Nucleus accumbens (tissue), 56 donors: ENCODE results near the gene CELSR3.

Source experiments
- DNase-seq, 56 donors: peaks; one replicate each; lab custom pipeline; 2025; lab: John Stamatoyannopoulos, UW

Gene CELSR3

DNA sequence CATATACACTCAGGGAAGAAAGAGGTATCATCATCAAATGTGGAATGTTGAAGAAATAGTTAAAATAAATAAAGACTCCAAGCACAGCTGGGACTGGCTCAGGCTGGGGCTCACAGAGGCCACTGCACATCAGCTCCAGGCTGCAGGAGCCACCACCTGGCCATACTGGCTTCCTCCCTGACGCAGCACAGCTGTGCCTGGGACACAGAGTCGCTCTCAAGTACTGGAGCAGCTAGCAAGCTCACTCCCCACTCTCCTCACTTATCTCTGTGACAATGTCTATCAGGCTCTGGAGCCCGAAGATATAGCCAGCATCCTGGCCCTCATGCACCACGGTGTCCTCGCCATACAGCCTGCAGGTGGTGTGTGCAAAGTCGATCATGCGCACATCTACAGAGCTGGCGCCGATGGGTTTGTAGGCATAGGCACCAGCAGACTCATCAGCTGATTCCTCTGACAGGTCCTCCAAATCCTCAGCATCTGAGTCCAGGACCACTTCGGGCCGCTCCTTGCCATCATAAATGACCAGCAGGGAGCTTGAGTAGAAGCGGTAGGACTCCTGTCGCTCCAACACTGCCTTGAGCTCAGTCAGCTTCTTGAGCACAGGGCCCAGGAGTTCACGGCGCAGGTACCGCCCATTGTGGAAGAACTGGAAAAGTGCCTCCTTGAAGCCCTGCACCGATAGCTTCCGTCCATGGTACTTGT, 25.5 kb upstream of the CELSR3 start:
- no peak for DNase-seq

DNA sequence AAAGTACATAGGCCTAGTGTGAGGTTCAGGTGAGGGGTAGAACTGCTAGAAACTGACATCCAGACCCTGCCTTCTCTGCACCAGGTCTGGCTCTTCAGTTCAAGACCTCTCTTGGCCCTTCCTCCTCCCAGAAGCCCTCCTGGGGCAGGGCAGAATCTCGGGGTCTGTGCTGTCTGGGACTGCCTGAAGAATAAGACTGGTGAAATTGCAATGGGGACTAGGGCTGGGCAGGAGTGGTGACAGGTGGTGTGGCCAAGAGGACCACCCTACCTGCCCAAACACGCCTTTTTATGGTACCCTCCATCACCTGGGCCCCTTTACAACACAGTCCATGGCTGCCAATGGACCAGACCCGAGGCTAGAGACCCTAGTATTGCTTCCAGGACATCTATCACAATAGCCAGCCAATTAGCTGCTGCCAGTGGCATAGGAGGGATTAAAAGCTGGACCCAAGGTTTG, 24.6 kb upstream of the CELSR3 start:
- no peak for DNase-seq

DNA sequence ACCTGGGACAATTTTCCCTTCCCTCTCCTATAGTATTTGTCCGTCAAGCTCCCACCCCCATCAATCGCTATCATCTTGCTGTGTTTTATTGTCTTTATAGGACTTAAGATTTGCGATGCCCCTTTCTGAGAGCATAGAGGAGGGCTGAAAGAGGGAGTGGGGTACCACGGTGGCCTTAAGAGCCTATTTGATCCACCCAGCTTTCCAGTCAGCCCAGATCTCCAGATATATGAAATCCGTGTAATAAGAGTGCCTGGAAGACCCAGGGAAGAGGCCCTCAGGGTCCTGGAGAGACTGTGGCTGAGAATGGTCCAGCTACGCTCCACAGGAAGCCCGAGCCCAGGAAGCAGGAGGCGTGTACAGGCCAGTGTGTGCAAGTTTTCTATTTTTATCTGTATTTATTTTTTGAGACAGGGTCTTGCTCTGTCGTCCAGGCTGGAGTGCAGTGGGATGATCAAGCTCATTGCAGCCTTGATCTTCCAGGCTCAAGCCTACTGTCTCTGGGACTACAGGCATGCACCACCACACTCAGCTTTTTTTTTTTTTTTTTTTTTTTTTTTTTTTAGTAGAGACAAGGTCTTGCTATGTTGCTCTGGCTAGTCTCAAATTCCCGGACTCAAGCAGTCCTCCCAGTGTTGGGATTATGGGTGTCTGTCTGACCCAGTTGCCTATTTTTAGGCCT, 24.0 kb upstream of the CELSR3 start:
- no peak for DNase-seq

DNA sequence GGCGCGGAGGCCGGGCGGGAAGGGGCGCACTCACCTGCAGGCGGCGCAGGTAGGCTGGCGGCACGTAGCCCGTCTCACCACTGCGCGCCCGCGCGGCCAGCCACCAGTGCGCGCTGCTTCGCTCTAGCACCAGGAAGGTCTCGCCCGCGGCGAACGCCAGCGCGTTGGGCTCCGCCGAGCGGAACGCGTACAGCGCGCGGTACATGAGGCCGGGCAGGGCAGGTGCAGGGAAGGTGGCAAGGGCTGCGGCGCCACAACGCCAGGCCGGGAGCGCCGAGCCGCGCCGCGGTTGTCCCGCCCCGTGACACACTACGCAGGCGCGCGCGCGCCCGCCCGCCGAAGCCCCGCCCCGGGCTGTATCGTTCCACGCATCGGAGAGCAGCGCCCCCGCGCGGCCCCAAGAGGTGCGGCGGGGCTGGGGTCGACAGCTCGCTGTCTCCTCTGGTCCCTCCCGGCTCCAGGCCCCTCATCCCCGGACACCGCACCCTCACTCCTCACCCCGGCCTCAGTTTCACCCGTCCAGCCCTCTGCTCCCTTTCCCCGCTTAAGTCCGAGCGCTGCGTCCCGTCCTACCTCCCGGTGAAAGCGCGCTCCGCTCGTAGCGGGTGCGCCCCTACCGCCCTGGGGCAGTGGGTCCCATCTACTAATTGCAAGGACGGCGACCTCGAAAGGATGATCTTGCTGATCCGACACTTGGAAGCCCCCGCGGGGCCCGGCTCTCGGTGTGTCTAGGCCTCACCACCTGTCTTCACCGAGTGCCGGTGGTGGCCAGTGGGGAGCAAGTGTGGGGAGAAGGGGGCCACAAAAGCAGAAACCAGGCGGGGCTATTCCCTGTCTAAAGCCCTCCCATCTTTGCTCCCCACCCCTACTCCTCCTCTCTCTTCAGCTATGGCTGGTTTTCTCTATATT, 23.2 kb upstream of the CELSR3 start, which contains the start of gene NCKIPSD:
Gene NCKIPSD (minus strand): TSS at position 313 of the 909 bp plus-strand sequence. CDS start 108 bp downstream, at position 205.
- DNase-seq = peak in 53 of 56 donors; percentile 39 to 92 (median 75)

DNA sequence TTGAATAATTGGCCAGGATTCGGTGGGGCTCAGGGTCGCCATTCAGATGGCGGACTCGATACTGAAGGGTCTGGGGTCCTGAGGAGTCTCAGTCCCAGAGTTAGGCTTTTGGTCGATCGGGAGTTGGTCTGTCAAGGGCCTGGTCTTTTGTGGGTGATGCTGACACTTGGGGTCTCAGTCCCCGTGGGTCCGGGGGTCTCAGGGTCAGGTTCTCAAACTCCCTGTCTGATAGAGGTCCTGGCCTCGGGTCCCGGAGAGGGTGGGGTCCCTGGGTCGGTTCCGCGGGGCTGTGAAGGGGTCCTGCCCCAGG, 22.6 kb upstream of the CELSR3 start:
- no peak for DNase-seq

DNA sequence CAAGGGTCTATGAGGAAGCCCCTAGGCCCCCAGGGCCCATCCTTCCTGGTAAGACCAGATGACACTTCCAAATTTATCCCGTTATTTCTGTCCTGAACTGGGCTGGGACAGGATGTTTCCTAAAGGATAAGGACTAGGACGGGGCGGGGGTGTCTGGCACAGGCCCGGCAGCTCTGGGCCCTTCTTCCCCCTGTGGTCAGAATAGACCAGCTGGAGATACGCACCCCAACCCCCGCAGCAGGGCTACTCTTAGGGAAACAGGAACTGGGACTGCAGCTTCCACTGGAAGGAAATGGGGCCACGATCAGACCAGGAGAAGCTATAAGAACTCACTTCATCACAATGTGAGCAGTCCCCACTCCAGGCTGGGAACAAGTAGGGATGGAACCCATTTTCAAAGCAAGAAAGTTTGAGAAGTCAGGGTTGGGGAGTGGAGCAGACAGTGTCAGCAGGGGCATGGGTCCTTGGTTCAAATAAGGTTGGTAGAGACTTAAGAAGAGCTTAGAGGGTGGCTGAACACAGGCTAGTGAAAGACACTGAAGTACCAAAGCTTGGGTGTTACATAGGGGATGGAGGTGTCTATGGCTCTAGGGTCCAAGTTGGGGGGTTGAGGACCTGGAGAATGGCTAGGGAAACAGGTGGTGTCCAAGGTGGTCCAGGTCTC, 21.9 kb upstream of the CELSR3 start:
- DNase-seq = peak in 5 of 56 donors; percentile 6 to 33 (median 17)

DNA sequence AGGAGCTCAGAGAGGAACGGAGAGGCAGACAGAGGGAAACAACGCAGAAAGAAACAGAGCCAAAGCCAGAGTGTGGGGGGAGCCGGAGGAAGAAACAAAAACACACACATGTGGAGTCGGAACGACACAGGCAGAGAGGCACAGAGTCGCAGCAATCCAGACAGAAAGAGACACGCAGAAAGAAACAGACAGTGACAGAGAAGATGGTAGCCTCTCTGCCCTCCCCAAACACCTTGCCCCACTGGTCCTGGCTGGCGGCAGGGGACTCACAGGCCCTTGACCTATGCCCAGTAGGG, 21.3 kb upstream of the CELSR3 start:
- peak in 1 of 56 donors; percentile 12 for DNase-seq

DNA sequence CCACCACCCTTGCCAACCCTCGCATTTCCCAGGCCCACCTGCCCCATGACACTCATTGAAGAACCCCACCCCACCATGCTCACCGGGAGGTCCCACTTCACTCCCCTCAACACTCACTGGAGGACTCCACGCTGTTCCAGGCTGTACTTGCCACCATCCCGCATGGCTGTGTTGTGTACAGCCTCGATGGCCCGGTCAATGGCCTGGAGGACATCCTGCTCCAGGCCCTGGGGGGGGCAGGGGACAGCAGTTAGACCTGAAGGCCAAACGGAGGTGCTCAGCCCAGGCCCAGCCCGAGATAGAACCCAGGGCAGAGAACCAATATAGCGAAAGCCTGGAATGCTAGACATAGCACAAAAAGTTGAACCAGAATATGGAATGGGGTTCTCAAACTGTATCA, 20.1 kb upstream of the CELSR3 start:
- DNase-seq = no peak

DNA sequence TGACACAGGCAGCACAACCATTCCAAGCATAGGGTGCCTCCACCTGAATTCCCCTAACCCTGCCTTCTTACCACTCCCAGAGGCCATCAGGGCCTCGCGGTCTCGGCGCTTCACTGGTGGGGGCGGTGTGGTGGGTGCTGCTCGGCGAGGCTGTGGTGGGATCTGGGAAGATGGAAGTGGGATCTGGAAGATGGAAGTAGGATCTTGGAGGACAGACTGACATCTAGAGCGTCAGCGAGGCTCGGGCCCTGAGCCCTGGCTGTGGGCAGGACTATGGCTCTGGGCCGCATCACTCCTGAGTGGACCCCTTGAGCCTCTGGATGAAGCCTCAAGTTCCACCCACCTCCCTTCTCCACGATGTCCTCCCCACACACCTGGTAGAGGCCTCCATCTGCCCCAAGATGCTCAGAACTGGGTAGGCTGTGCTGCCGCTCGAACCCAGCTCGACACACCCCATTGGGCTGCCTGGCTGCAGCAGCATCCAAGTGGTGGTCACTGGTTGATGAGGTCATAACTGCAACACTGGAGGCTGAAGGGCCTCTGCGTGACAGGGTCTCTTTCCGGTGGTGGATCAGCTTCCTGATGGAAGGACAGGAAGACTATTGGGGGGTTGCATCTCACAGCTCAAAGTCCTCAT, 19.4 kb upstream of the CELSR3 start:
- DNase-seq = no peak

DNA sequence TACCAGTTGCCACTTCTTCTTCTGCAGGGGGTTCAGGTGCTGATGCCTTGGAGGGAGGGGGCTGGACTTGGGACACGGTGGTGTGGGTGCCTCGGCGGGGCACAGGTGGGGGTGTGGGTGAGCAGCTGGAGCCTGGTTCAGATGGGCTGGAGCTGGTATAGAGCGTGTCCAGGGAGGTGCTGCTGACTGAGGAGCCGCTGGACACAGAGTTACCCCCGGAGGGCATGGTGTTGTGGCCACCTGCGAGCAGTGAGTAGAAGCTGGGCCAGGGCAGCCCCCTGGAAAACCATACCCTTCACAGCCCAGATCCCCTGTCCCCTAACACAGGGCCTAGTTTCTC, 18.8 kb upstream of the CELSR3 start:
- DNase-seq = no peak

DNA sequence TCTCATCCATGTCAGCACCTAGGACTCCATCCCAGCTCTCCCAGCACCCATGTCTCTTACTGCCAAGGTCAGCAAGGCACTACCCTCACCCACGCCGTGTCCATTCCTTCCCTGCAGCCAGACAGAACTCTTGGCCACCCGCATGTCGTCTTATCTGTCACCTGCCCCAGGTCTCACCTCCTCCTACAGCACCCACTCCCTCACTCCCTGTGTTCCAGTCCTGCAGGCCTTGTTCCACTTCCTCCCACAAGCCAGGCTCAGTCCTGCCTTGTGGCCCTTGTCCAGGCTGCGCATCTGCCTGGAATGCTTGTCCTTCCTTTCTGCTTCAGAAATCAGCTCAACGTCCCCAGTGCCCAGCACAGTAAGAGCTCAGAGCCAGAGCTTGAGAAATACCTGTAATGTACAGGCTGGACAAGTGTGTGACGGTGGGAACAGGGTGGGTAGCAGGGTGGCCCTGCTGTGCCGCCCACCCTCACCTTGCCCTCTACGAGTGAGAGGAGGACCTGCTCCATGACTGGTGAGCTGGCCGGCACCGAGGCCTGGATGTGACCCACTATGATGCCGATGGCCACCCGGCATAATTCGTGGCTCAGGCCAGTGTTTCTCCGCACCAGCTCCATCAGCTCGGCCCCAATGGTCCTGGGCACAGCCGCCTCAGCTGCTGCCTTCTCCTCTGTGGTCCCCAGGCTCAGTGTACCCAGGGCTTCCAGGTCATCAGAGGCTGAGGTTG, 18.3 kb upstream of the CELSR3 start:
- DNase-seq = no peak

DNA sequence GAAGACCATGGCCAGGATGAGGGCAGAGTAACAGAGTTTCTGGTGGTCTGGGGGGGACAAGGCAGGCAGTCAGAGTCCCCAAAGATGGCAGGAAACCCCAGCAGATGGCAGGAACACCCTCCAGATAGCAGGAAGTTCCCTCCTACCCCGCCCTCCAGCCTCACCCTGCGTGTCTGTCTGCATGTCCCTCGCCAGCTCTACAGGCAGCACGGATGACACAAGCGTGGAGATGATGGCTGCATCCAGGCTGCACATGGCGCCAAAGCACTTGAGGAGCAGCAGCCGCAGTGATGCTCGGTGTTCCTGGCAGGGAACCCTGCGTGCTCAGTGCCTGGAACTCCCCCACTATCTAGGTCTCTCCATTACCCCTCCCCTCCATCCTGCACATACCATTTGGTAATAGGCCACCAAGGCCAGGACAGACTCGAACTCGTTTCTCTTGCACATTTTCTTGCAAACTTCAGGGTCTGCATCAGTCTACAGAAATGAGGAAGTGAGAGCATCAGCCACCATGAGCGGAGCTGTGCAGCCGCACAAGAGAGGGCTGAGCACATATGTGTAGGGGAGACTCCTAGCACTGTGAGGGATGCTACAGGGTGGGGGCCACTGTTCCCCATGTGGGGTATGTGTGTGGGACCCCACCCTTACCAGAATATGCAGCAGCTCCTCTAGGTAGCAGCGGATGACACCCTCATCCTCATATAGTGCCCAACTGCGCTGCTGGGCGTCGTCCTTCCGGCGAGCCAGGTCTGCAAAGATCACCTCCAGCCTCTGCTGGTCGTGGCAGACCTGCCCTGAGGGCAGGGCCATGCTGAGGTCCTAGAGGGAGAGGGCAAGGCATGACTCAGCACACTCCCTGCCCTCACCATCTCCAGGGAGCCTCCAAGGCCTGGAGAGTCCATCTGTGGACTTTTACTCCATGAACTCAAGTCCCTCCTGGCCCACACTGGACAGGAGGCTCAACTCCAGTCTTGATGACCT, 17.0 kb upstream of the CELSR3 start:
- no peak for DNase-seq

DNA sequence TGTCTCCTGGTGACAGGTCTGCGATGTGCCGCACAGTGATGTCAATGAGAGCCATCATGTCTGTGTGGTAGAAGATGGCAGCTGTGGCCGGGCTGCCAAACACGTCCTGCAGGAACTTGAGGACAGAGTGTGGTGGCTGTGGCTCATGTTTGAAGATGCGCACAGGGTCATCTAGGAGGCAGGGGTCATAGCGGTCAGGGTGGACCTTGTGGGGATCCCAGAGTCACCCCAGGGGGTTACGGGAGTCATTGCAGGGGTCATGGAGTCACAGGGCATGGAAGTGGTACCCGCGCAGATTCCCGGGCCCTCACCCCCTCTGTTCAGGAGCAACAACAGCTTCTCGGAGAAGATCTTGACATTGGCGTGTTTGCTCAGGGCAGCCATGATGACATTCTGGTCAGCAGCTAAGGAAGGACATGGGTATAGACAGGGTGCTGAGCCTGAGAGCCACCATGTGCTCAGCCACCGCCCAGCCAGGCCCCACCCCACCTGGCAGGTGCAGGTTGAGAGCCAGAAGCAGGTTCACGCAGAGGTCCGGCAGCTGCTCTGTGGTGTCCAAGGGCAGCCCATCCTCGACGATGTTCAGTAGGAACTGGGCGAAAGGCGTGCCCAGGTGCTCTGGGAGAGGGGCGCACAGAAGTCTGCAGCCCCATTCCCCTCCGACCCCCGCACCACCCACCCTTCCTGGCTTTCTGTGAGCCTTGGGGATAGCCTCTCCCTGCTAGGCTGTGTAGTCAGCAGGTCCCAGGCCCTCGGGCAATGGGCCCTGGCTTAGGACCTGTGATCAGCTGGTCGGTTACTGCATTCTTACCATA, 16.1 kb upstream of the CELSR3 start:
- no peak for DNase-seq

DNA sequence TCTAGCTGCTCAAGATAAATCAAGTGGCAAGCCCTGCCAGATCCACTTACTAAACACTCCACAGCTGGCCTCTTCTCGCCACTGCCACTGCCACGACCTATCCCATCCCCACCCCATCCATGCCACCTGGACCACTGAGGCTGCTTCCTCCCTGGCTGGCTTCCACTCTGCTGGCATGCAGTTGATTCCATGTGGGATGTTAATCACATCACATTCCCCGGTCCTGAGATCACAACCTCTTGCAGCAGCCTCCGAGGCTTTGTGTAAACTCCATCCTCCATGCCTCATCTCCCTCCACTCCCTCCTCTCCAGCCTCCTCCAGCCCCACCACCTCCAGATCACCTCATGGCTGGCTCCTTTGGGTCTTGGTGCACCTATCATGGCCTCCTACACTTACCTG, 15.4 kb upstream of the CELSR3 start:
- no peak for DNase-seq

DNA sequence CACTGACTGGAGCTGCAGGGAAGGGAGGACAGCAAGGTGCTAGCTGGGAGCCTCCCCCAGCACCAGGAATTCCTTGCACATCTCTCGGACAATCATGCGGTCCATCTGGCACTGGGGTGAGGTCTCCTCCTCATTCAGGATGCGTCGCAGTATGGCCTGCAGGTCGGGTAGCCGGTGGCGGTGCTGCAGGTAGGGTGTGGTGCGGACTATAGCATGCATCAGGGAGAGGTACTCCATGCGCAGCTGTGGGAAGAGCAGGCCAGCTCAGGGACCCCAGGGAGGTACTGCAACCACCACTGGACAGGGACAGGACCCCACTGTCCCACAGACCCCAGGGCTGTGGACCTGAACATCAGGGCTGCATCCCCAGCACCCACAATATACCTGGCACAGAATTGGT, 11.8 kb upstream of the CELSR3 start:
- DNase-seq = no peak

DNA sequence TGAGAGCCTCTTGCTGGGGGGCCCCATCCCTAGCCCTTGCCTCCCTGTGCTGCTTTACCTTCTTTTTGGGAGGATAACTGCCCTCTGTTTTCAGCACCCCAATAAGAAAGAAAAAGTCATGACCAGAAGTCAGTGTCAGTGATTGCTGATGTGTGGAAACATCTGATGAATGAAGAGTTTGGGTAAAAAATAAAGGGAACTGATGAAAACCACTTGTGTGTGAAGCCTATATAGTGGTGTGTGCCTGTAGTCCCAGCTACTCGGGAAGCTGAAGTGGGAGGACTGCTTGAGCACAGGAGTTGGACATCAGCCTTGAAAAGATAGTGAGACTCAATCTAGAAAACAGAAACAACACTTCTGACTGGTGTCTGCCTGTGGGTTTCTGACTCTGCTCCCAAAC, 9.8 kb upstream of the CELSR3 start:
- no peak for DNase-seq

DNA sequence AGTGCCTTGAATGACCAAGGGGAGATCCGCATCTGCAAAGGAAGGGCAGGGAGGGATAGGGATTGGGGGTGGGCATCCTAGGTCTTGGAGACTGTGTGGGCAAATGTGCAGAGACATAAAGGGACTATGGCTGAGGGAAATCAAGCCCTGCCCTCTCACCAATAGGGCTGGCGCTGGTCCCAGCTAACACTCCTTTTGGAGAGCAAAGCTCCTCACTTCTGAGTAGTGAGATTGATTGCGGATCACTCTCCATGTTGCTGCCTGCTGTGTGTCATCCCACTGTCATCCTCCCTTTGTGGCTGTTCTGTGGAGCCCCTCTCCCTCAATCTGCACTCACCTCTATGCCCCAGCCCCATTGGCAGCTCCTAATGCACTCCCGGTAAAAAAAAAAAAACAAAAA, 2.2 kb upstream of the CELSR3 start:
- DNase-seq = no peak

DNA sequence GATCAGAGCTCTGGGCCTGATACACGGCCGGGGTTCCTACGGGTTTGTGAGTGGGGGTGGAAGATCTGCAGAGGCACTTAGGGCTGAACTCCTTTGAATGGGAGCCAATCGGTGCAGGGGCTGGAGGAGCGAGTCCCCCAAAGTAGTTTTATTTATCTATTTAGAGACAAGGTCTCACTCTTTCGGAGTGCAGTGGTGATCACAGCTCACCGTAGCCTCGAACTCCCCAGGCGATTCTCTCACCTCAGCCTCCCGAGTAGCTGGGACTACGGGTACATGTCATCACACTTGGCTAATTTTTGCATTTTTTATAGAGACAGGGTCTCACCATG, 1.6 kb upstream of the CELSR3 start:
- no peak for DNase-seq
